ENCODE data around the gene GLIPR2.

The GLIPR2 gene

DNA sequence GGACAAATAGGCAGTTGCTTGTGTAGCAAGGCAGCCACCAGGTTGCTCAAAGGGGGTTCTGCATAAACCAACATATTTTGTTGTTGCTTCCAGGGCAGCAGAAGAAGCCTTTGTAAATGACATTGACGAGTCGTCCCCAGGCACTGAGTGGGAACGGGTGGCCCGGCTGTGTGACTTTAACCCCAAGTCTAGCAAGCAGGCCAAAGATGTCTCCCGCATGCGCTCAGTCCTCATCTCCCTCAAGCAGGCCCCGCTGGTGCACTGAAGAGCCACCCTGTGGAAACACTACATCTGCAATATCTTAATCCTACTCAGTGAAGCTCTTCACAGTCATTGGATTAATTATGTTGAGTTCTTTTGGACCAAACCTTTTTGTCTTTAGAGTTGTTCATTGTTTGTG is 75.0 kb downstream of the GLIPR2 start:
- TF ChIP-seq CTCF (conservative IDR thresholded peaks at IDR 0.05; ENCODE audit: low read depth, low read length) = no peak
- DNase-seq (ENCODE audit: low read depth) = no peak
- H3K4me3 ChIP-seq (ENCODE audit: low read length) = no peak overlapping the region

- H3K4me3 ChIP-seq (ENCODE audit: low read length) = no peak overlapping the region
- TF ChIP-seq CTCF (conservative IDR thresholded peaks at IDR 0.05; ENCODE audit: low read depth, low read length) = no peak
- DNase-seq (ENCODE audit: low read depth) = no peak
Measured at GRCh38 chr9:36213387-36213786, 76.9 kb downstream of the GLIPR2 start.

All from retinal pigment epithelial cell (primary cell).